HG03469 (cell line): ENCODE data around the gene KNDC1.
"Not testable (repeated sequence)": the region's sequence is repeated elsewhere in the genome, so short reads cannot be mapped to it uniquely, and the experiment has no call there.

Experiments
- ATAC-seq: cut with Tn5 transposase; IDR thresholded peaks from one replicate; pipeline ENCODE4 v1.9.1; 2021; ENCODE audit warnings: mild to moderate bottlenecking, moderate library complexity, moderate number of reproducible peaks; ENCODE audit not compliant: unreplicated experiment

KNDC1 gene, protein sequence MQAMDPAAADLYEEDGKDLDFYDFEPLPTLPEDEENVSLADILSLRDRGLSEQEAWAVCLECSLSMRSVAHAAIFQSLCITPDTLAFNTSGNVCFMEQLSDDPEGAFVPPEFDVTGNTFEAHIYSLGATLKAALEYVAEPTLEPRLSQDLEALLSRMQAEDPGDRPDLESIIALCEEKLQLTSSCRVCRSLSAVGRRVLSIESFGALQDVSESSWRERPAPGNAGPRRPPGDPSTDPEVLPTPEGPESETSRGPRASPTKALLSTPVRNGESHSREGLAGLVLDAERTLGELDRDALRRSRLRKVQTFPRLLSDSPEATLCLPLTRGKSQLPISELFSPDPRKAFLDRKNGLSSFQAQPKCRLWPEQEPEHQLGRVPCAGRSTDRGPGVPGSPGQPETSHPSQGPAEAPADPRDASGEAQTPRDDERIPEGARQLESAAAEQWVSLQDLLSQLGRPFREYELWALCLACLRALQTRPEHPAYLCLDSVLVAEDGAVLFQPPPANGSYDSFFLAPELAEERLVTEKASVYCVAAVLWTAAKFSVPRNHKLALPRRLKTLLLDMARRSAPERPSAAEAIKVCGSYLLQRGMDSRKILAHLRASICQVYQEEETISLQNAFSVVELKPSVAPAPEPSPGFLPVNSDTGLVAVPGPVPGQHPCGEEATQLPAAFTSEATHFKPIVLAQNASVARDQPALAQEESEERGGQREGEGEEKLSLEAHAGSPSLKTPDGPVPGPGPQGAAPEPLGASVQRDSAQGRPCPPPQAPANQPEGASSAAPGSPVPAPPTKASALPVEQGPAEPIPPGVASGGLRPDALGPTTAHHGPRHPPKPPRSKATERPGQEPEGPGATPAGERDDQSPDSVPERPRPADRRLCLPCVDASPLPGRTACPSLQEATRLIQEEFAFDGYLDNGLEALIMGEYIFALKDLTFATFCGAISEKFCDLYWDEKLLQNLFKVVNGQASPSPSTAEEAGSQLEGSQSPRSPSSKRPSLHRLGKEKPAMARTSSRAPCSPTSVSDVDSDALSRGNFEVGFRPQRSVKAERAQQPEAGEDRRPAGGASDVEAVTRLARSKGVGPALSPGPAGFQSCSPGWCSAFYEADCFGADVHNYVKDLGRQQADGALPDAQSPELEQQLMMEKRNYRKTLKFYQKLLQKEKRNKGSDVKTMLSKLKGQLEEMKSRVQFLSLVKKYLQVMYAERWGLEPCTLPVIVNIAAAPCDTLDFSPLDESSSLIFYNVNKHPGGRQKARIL (N-terminal part only)

DNA sequence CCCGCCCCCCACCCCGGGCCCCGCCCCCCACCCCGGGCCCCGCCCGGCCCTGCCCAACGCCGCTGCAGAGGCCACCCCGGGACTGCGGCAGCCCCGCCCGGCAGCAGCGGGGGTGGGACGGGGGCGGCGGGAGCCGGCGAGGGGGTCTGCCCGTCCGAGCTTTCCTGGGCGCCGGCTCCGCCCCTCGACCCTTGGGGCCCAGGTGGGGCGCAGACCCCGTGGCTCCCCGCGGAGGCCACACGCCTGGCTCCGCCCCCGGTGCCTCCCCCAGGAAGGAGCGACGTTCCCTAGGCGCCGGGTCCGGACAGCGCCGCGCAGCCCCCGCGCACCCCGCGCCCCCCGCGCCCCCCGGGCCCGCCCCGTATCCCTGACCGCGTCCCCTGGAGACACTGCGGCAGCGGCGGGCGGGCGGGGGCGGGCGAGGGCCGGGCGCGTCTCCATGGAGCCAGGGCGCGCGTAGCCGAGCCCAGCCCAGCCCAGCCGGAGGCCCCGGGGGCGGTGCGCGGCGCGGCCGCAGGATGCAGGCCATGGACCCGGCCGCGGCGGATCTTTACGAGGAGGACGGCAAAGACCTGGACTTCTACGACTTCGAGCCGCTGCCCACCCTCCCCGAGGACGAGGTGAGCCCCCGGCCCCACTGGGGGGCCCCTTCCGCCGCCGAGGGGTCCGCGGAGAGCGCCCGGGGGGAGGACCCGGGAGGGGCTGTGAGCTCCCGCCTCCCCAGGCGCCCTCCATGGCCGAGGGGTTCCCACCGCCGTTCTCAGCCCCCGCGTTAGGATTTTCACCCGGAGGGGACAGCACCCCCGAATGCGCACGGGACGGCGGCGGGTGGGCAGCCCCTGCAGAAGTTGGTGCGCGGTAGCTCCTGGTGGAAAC lies at the start of gene KNDC1:
Gene KNDC1 (plus strand): TSS at position 270 of the 876 bp plus-strand sequence. CDS start 249 bp downstream, at position 519.
- ATAC-seq = no peak

DNA sequence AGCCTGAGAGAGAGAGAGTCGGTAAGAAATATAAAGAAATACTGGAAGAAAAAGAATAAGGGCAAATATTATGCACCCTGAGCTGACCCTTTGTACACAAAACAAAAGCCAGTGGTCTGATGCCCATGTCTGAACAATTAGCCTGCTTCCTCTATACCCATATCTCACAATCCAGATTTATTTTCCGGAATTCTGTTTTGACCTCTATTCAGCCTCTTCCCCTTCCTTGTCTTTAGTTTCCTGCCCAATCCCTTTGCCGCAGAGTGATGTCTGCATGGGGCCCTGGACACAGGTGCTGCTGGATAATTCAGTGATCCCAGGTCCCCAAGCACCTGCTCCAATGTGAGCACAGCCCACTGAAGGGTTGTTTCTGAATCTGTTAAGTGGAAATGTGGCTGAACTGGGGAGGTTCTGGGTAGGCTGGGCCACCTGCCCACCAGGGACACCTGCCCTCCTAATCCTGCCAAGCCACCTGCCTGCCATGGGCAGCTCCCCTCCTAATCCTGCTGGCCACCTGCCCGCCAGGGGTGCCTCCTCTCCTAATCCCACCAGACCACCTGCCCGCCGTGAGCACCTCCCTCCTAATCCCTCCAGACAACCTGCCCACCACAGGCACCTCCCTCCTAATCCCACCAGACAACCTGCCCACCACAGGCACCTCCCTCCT lies 49.3 kb upstream of the KNDC1 start:
- no peak for ATAC-seq

DNA sequence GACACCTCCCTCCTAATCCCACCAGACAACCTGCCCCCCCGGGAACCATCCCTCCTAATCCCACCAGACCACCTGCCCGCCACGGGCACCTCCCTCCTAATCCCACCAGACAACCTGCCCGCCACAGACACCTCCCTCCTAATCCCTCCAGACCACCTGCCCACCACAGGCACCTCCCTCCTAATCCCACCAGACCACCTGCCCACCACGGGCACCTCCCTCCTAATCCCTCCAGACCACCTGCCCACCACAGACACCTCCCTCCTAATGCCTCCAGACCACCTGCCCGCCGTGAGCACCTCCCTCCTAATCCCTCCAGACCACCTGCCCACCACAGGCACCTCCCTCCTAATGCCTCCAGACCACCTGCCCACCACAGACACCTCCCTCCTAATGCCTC lies 48.4 kb upstream of the KNDC1 start:
- not testable (repeated sequence) for ATAC-seq

DNA sequence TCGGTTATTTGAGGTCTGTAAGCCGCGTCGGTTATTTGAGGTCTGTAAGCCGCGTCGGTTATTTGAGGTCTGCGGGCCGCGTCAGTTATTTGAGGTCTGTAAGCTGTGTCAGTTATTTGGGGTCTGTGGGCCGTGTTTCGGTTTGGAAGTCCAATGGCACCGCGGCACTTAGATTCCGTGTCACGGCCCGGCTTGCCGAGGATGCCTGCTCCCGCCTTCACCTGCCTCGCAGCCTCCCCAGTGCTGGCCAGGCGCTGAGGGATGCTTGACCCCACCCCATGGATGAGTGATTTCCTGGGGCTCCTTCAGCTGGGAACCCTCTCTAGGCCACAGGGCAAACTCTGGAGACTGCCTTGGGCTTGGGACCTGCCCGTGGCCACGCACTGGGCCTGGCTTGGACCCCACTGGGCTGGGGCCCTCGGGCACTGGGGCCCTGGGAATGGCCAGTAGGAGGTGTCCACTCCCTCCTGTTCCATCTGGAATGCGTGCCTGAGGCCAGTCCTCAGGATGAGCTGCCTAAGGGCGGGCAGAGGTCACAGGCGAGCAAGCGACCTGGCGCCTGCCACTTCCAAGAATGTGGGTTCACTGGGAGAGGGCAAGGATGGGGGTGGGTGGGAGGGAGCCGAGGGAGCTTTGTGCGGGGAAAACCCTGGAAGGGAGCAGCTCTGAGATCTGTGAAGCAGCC lies 46.7 kb upstream of the KNDC1 start:
- ATAC-seq = no peak

DNA sequence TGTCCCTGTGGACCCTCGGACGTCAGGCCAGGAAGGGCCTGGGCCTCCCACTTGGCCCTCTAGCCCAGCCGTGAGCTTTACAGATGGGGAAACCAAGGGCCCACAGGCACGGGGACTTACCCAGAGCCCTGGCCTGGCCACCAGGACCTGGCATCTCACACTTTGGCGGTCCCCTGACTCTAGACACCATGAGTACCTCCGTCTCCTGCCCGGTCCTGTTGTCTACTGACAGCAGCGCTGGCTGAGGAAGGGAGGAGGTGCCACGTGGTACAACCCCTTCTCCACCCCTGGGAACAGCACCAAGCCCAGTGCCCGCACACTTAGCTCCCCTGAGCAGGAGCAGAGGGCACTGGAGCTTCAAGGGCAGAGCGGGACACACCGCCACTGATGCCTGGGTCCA lies 46.2 kb upstream of the KNDC1 start:
- ATAC-seq = no peak

DNA sequence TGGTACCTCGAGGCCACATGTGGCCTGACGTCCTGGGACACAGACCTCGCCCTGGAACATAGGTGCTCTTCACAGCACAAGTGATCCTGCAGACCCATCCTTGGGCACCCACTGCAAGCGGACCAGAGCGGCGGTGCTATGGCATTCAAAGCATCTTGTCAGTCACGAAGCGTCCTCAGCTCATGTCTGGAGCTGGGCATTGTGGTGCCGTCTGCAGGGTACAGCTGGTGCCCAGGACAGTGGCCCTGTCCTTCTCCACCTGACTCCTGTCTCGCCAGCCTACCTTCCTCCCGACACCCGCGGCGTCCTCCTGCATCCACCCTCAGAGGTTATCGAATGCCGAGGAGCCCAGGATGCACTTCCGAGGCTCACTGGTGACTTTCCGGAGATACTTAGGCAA lies 45.8 kb upstream of the KNDC1 start:
- no peak for ATAC-seq

DNA sequence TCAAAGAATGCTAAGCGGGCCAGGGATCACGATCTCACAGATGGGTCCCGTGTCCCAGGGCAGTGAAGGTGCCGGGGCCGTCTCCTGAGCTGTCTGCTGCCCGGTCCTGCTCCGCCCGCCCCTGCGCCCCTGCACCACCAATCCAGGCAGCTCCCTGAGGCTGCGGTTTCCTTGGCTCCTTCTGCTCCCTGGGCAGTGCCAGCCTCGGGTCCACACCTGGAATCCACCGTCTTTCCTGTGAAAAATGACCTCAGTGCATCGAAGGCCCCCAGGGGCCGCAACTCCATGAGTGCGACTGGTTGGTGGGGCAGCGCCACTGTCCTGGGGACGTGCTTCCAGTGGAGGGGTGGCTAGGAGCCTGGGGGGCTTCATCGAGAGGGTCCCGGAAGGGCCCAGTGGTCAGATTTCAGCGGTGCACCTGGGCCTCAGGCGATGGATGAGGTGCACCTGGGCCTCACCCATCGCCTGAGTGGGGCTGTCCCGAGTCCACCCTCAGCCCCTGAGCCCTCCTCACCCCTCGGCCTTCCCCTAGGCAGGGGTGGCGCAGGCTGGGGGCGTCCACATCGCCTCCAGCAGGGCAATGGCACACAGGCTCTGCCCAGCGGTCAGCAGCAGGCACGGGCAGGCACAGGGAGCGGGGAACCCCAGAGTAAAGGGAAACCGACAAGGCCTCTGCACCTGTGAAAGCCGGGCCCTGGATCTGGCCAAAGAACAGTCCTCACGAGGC lies 45.1 kb upstream of the KNDC1 start:
- ATAC-seq = no peak

DNA sequence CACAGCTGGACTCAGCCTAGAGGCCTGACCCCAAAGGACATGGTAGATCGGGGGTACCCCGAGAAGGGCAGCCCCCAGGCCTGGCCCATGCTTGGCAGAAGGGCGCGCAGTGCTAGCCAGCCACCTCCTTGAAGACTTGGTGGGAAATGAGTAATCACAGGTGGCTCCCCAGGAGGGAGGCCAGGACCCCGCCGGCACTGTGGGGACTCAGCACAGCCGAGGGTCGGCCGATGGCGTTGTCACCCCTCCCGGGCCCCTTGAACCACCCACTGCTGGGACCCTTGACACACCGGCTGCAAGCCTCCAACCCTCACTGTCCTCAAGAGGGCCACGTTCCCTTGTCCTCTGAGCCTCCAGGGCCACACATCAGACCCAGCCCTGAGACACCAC lies 44.6 kb upstream of the KNDC1 start:
- no peak for ATAC-seq

DNA sequence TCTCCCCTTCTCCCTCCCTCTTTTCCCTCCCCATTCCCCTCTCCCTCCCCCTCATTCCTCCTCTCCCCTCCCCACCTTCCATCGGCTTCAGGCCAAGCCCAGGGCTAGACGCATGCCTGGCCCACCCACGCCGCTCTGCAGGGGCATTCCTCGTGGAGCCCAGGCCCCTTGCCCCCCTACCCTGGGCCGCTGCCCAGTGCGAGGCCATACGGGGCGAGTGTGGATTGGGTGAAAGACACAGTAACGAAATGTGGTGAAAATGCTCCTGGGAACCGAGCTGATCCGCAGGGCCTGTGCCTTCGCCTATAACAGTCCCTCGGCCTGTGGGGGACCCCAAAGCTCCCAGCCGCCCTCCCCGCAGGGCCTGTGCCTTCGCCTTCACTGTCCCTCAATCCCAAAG lies 44.0 kb upstream of the KNDC1 start:
- ATAC-seq = no peak

DNA sequence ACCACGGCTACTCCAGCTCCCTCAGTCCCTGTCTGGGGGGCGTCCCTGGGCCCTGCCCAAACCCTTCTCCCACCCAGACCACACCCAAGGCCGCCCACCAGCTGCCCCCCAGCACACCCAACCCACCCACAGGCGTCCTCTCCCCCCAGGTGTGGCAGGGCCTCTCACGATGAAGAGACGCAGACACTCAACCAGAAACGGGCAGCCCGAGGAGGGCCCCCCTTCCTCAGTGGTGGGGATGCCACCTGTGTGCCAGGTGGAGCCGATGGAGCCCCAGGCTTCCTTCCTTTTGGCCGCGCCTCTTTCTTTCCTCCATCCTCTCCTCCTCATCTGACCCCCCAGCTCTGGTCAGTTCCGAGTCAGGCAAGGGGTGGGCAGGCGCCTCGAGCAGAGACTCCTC lies 43.6 kb upstream of the KNDC1 start:
- ATAC-seq = no peak

DNA sequence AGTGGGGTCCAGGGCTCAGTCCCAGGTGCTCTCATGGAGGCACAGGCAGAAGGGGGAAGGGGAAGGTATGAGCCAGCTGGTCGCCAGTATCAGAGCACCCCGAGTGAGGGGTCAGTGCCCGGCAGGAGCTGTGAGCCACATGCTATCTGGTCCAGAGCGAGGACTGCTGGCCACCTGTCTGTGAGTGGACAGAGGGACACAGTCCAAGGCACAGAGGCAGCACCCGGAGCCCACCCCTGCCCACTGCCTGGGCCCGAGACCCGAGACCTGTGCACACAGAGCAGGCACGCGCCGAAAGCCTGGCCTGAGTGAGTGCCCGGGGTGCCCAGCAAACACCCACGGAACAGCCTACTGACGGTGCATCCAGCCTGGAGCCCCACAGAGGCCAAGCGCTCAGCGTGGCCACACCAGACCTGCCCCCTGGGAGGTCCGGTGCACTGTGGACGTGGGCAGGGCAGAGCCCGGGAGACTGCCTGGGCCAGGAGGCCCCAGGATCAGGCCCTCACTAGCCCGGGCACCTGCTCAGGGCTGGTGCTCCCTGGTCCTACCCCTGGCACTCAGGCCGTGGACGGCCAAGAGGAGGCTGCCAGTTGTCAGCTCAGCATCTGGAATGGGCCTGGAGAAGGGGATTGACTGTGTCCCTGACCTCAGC lies 42.9 kb upstream of the KNDC1 start:
- ATAC-seq = no peak

DNA sequence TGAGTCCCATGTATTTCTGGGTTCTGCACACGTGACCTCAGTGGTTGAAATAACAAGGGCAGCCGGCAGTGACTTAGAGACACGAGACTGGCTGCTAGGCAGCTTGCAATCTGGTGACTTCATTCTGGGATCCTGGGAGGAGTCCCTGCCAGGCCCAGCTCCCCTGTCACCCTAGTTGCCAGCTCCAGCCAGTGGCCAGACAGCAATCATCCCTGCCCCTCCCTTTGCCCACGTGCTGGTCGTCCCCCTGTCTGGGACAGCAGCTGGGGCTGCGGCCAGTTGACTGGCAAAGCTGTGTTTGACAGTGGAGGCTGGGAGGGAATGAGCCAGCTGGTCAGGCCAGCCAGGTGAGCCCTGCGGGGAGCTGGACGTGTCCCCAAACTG lies 42.3 kb upstream of the KNDC1 start:
- no peak for ATAC-seq

DNA sequence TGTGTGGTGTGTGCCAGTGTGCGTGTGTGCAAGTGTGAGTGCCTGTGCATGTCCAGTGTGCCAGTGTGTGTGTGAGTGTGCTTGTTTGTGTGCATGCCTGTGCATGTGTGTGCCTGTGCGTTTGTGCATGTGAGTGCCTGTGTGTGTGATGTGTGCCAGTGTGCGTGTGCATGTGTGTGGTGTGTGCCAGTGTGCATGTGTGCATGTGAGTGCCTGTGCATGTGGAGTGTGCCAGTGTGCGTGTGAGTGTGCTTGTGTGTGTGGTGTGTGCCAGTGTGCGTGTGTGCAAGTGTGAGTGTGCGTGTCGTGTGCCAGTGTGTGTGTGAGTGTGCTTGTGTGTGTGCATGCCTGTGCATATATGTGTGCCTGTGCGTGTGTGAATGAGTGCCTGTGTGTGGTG lies 38.5 kb upstream of the KNDC1 start:
- ATAC-seq = no peak

DNA sequence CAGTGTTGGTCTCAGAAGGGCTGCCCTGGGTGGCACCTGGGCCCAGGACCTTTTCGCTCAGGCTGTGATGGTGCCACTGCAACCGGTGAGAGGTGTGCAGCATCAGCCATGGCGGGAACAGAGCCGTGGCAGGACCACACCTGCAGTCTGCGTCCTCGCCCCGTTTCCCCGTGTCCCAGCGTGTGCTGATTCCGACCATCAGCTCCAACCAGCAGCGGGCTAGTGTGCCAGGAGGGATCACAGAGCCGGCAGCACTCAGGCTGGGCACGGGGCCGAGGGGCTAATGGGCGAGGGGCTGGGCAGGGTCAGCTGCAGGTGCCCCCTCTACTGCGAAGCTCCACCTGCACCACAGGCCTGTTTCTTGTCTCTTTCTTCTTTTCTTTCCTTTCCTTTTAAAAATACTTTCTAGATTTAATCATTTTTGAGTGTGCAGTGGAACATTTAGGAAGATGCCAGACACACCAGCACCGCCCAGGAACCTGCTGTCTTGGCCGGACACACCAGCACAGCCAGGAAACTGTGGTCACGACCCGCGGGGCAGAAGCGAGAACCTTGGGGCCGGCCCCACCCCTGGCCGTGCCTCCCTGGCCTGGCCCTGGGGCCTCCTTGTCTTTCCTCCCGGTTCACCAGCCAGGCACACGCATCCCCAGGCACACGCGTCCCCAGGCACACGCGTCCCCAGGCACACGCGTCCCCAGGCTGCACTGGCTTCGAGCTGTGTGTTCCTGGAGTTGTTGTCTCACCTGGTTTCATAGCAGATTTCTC lies 37.7 kb upstream of the KNDC1 start:
- ATAC-seq = no peak

DNA sequence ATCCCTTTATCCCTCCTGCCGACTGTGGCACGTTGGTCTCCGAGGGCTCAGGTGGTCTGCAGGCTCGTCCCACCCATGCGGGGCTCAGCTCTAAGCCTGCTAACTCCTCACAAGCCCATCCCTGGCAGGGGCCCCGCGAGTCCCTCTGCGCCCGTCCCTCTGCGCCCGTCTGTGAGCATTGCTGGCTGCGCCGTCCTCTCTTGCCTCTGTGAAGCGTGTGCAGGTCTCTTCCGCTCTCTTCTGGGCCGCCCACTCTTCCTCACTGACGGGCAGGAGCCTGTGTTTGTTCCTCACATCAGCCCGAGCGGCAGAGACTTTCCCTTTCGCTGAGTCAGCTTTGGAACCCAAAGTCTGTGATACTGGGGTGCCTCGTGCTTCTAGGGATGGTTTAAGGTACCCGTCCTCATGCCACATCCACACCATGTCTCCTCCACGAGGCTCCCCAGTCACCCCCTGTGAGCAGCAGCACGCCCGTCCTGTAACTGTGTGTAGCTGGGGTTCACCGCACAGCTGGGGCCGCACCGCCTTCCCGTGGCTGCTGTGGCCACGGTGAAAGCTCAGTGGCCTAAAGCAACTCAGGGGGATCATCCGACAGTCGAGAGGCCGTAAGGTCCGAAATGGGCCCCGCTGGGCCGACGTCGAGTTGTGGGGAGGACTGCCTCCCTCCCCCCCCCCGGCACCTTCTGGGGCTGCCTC lies 36.8 kb upstream of the KNDC1 start:
- no peak for ATAC-seq

DNA sequence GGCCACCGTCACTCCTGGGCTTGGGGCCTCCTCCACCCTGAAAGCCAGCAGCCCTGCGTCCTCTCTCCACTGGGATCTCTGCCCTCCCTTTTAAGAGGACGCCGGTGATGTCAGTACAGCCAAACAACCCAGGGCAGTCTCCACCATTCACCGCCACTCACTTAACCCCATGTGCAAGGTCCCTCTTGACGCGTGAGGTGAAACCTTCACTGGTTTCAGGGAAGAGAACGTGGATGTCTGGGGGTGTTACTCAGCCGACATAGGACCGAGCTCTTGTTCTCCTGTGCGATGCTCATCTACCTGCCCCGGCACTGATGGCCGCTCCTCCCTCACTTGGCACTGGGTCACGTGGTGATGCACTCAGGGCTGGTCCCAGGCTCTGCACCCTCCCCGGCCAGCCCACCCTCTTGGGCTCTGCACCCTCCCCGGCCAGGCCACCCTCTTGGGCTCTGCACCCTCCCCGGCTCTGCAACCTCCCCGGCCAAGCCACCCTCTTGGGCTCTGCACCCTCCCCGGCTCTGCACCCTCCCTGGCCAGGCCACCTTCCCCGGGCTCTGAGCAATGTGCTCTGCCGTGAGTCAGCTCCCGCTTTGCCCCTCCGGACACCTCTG lies 36.2 kb upstream of the KNDC1 start:
- ATAC-seq = no peak
